GM06990 (cell line): Measurements from ENCODE around the gene OR2T29.
"Not testable (repeated sequence)": the region's sequence is repeated elsewhere in the genome, so short reads cannot be mapped to it uniquely, and the experiment has no call there.

ENCODE experiments used
- DNase-seq: peaks from one replicate; pipeline ENCODE4 v3.0.0-alpha.2; 2011; ENCODE audit not compliant: insufficient read length; ENCODE audit errors: extremely low read depth
- H3K27me3 ChIP-seq: replicated peaks from 2 replicates; pipeline ENCODE4 v1.6.0; 2011; ENCODE audit warnings: low read length; ENCODE audit not compliant: control insufficient read depth, insufficient read depth
- H3K36me3 ChIP-seq: 2 replicates; pipeline ENCODE4 v1.5.1; 2011; ENCODE audit warnings: low read length; ENCODE audit not compliant: control insufficient read depth, insufficient read depth
- H3K4me3 ChIP-seq: replicated peaks from 2 replicates; pipeline ENCODE4 v1.5.1; 2011; ENCODE audit warnings: low read depth, mild to moderate bottlenecking, control low read depth, low read length
- CTCF ChIP-seq: IDR thresholded peaks from 2 replicates; pipeline ENCODE4 v1.5.1; 2011; ENCODE audit warnings: low read length, control low read depth, mild to moderate bottlenecking, inconsistent platforms; ENCODE audit not compliant: insufficient read depth, poor library complexity, severe bottlenecking

The OR2T29 gene

GRCh38 chr1:248576260-248576980 lies 13.8 kb upstream of the OR2T29 start:
- Histone ChIP-seq H3K4me3 (no peak overlapping the region), H3K27me3 (no peaks in the 10 kb centered on the region), H3K36me3 (no peaks in the 10 kb centered on the region)
- no peak for TF ChIP-seq CTCF
- DNase-seq, result no peak

DNA sequence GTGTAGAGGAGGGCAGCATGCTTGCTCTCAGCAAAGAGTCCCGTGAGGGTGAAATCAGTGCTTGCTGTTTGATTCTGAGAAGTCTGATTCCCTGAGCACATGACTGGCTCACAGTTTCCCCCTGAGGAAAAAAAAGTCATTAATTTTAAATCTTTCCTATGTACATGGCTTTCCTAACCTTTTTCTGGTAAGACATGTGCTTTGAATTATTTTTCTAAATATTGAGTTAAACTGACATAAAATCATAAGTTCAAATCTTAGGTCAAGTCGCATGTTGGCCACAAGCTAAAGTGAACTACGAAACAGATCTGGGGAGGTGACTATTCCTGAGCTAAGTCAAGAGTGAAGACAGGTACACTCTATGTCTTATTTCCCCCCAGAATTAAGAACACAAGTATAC lies 12.1 kb upstream of the OR2T29 start, which contains the start of gene OR2T34:
Gene OR2T34, minus strand, starts transcription at position 101 of the 400 bp plus-strand sequence. Its CDS starts 0 bp downstream, at position 101.
- H3K36me3 ChIP-seq, DNase-seq, H3K4me3 ChIP-seq, H3K27me3 ChIP-seq: not testable (repeated sequence)

DNA sequence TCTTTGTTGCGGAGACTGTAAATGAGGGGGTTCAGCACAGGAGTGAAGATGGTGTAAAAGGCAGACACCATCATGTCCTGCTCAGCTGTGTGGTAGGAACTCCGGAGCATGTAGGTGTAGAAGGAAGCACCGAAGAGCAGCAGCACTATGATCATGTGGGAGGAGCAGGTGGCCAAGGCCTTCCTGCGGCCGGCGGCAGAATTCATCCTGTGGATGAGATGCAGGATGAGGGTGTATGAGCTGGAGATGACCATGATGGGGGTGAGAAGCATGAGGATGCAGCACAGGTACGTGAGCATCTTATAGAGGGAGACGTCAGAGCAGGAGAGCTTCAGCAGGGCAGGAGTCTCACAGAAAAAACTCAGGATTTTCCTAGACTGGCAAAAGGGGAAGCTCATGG lies 11.3 kb upstream of the OR2T29 start:
- not testable (repeated sequence) for DNase-seq, H3K4me3 ChIP-seq, H3K36me3 ChIP-seq, H3K27me3 ChIP-seq

DNA sequence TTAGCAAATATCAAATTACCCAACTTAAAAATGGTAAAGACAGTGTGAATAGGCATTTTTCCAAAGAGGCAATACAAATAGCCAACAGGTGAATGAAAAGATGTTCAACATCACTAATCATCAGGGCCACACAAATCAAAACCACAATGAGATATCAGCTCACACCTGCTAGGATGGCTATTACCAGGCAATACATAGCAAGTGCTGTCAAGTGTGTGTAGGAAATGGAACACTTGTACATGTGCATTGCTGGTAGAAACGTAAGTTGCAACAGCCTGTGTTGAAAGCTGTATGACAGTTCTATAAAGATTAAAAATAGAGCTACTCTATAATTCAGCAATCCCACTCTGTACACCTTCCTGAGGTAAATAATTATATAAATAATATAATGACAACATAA lies 9.5 kb upstream of the OR2T29 start:
- not testable (repeated sequence) for DNase-seq, H3K4me3 ChIP-seq, H3K36me3 ChIP-seq, H3K27me3 ChIP-seq

DNA sequence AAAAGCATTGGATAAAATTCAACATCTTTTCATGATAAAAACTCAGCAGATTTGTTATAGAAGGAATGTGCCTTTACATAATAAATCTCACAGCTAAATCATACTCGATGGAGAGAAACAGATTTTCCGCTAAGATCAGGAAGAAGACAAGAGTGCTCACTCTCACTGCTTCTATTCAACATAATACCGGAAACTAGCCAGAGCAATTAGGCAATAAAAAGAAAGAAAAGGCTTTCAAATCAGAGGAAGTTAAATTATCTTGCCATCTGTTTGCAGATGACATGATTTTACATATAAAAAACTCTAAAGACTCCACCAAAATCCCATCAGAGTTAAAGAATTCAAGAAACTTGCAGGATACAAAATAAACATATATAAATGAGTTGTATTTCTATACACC lies 8.2 kb upstream of the OR2T29 start:
- H3K4me3 ChIP-seq, DNase-seq, H3K27me3 ChIP-seq, H3K36me3 ChIP-seq: not testable (repeated sequence)

GRCh38 chr1:248569049-248569448 lies 6.5 kb upstream of the OR2T29 start:
- not testable (repeated sequence) for DNase-seq, H3K36me3 ChIP-seq

GRCh38 chr1:248565530-248566373 lies 3.2 kb upstream of the OR2T29 start:
- peak overlapping the region; percentile 10; the same call in 1 of the 2 replicates for H3K4me3 ChIP-seq
- not testable (repeated sequence) for DNase-seq, H3K27me3 ChIP-seq, H3K36me3 ChIP-seq

More at GRCh38 chr1:248569049-248569448, 6.5 kb upstream of the OR2T29 start:
- H3K4me3 ChIP-seq, H3K27me3 ChIP-seq: not testable (repeated sequence)

DNA sequence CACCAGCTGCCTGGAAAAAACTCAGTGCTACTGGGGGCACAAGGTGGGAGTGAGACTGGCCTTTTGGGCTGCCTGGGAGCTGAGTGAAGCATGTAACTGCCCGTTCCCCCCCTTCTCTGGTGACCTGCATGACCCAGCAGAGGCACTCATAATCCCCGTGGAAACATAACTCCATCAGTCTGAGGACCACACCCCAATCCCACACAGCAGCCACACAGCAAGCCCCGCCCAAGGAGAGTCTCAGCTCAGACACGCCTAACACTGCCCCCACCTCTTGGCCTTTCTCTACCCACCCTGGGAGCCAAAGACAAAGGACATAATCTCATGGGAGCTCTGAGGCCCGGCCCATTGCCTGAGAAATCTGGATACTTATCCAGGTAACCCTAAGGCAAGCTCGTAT lies 11.5 kb downstream of the OR2T29 start:
- H3K27me3 ChIP-seq, H3K36me3 ChIP-seq, DNase-seq, H3K4me3 ChIP-seq: not testable (repeated sequence)

DNA sequence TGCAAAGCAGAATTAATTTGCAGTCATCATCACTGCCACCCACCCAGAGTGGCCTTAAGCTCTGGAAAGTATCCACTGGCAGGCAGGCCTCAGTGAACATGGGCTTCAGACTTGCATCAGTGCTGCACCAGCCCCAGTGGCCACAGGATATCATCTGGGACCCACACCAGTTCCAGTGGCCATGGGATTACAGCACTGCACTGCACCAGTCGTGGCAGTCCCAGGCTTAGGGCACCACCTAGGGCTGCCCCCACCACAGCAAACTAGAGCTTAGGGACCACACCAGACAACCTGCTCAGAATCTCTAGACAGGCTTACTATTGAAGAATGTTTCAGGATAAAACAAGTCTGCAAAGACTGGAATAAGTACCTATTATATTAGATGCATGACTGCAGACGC lies 15.2 kb downstream of the OR2T29 start:
- H3K27me3 ChIP-seq, DNase-seq, H3K4me3 ChIP-seq, H3K36me3 ChIP-seq: not testable (repeated sequence)

GRCh38 chr1:248537449-248537848 lies 25.1 kb downstream of the OR2T29 start:
- not testable (repeated sequence) for DNase-seq, H3K4me3 ChIP-seq, H3K36me3 ChIP-seq, H3K27me3 ChIP-seq
